NCI-H524 treated with DMSO at 0.1 percent for 48 hours (cell line): ENCODE measurements around the gene LAG3.

ENCODE experiments used
- DNase-seq: peaks from one replicate; lab custom pipeline; 2025; lab: John Stamatoyannopoulos, UW

Gene LAG3

GRCh38 chr12:6772726-6773589 lies 638 bp downstream of the LAG3 start:
- no peak for DNase-seq

- DNase-seq = no peak
Measured at GRCh38 chr12:6773590-6774351, 1.5 kb downstream of the LAG3 start.

- DNase-seq = no peak
Measured at GRCh38 chr12:6774499-6775062, 2.3 kb downstream of the LAG3 start.

- DNase-seq = no peak
Measured at GRCh38 chr12:6775185-6776174, 3.2 kb downstream of the LAG3 start.

- no peak for DNase-seq
Measured at GRCh38 chr12:6777386-6777785, 5.1 kb downstream of the LAG3 start.

- DNase-seq = no peak
Measured at GRCh38 chr12:6778217-6778573, 5.9 kb downstream of the LAG3 start.

GRCh38 chr12:6778574-6779550 lies 6.5 kb downstream of the LAG3 start:
- peak; percentile 54 for DNase-seq

- DNase-seq = no peak
Measured at GRCh38 chr12:6779708-6780432, 7.5 kb downstream of the LAG3 start.

- DNase-seq = no peak
Measured at GRCh38 chr12:6780573-6780972, 8.3 kb downstream of the LAG3 start.

- no peak for DNase-seq
Measured at GRCh38 chr12:6782119-6782518, 9.8 kb downstream of the LAG3 start.

- DNase-seq = no peak
Measured at GRCh38 chr12:6782850-6783566, 10.7 kb downstream of the LAG3 start.

GRCh38 chr12:6783828-6784227 lies 11.5 kb downstream of the LAG3 start:
- no peak for DNase-seq

GRCh38 chr12:6784296-6784695 lies 12.0 kb downstream of the LAG3 start:
- DNase-seq = no peak

GRCh38 chr12:6784761-6785160 lies 12.4 kb downstream of the LAG3 start:
- DNase-seq = no peak

GRCh38 chr12:6786416-6787094 lies 14.2 kb downstream of the LAG3 start:
- DNase-seq = no peak

- no peak for DNase-seq
Measured at GRCh38 chr12:6787309-6787708, 15.0 kb downstream of the LAG3 start.

- DNase-seq = no peak
Measured at GRCh38 chr12:6788972-6789924, 16.9 kb downstream of the LAG3 start, which contains the start of gene CD4. TSS of gene CD4 (plus strand) at chr12:6789528. CDS start at chr12:6800139, 10,611 bp downstream.
